Caco-2 (cell line): ENCODE measurements around the gene FXYD5. TPM values are rescaled to one million over a fixed set of nuclear protein-coding genes. Genes with fewer than 3 reads are reported as not detected.

Source experiments
- BruUV-seq: library from RNA; stranded (reverse); fragments of 400-500 nt; replicated peaks from 2 replicates; lab custom pipeline; 2021; lab: Mats Ljungman, UMichigan
- CTCF ChIA-PET: fragments of 300-600 bp; sonication (Branson Sonifier 250); formaldehyde crosslinking; loops from one replicate; lab custom pipeline; 2022; ENCODE audit warnings: antibody characterized with exemption; lab: Charles Lee
- POLR2A ChIA-PET: fragments of 300-600 bp; sonication (Branson Sonifier 250); formaldehyde crosslinking; loops from one replicate; lab custom pipeline; 2022; ENCODE audit warnings: antibody characterized with exemption; lab: Charles Lee
- DNase-seq, 2 experiments: peaks; one replicate each; pipeline versions ENCODE4 v3.0.0 to v3.0.0-alpha.2; 2020 to 2022
- H3K27me3 ChIP-seq: replicated peaks from 2 replicates; pipeline ENCODE4 v1.6.0; 2011; ENCODE audit warnings: low read length; ENCODE audit not compliant: control insufficient read depth, insufficient read depth
- H3K36me3 ChIP-seq: 2 replicates; pipeline ENCODE4 v1.5.1; 2011; ENCODE audit warnings: low read length; ENCODE audit not compliant: control insufficient read depth, insufficient read depth
- H3K4me1 ChIP-seq: fragments of 250-450 bp; sonication (Bioruptor Pico); 2 replicates; pipeline ENCODE4 v1.5.1; 2020; ENCODE audit warnings: mild to moderate bottlenecking
- H3K4me3 ChIP-seq: 2 replicates; pipeline ENCODE4 v1.5.1; 2011; ENCODE audit warnings: low read depth, mild to moderate bottlenecking, control low read depth, low read length
- H3K9me3 ChIP-seq: fragments of 250-450 bp; sonication (Bioruptor Pico); 2 replicates; pipeline ENCODE4 v1.5.1; 2020; ENCODE audit warnings: mild to moderate bottlenecking, moderate library complexity
- H3K27ac Mint-ChIP-seq: one replicate; pipeline ENCODE4 v1.8.0; 2022; ENCODE audit warnings: mixed read lengths; ENCODE audit not compliant: unreplicated experiment
- H3K27me3 Mint-ChIP-seq: one replicate; pipeline ENCODE4 v1.8.0; 2022; ENCODE audit warnings: mixed read lengths; ENCODE audit not compliant: insufficient read depth, unreplicated experiment
- H3K36me3 Mint-ChIP-seq: one replicate; pipeline ENCODE4 v1.8.0; 2022; ENCODE audit warnings: mild to moderate bottlenecking, mixed read lengths; ENCODE audit not compliant: insufficient read depth, unreplicated experiment
- H3K4me1 Mint-ChIP-seq: one replicate; pipeline ENCODE4 v1.8.0; 2022; ENCODE audit warnings: low read depth, mixed read lengths; ENCODE audit not compliant: unreplicated experiment
- H3K4me3 Mint-ChIP-seq: one replicate; pipeline ENCODE4 v1.8.0; 2022; ENCODE audit warnings: mild to moderate bottlenecking, moderate library complexity, mixed read lengths; ENCODE audit not compliant: unreplicated experiment
- H3K9me3 Mint-ChIP-seq: one replicate; pipeline ENCODE4 v1.8.0; 2022; ENCODE audit warnings: mixed read lengths; ENCODE audit not compliant: unreplicated experiment
- intact Hi-C: fragments of 100-400 bp; cut with micrococcal nuclease; formaldehyde crosslinking; loops from one replicate; pipeline ENCODE4 v1.10.0; 2022; ENCODE audit not compliant: unreplicated experiment
- total RNA-seq: library from RNA; stranded (reverse); gene quantifications from 2 replicates; pipeline ENCODE4 v1.2.3, GENCODE V29; 2022
- TF ChIP-seq, protein P1 (sequence below), 2 experiments: fragments of 200-600 bp in 1 of 2; IDR thresholded peaks; 1 replicate in 1 of 2; 2 replicates in 1 of 2; pipeline versions ENCODE4 v1.5.1 to v1.8.0; 2011 to 2022; ENCODE audit warnings: antibody characterized with exemption in 1 of 2, control low read depth in 1 of 2, inconsistent platforms in 1 of 2, low read depth in 1 of 2, low read length in 1 of 2, mild to moderate bottlenecking in 1 of 2, moderate library complexity in 1 of 2; ENCODE audit not compliant: insufficient read depth in 1 of 2, severe bottlenecking in 1 of 2, unreplicated experiment in 1 of 2

The FXYD5 gene
- total RNA-seq, 1 experiment from 2014 or later: 20.4 TPM

- no peak overlapping the region for H3K27ac Mint-ChIP-seq
These were observed 51.3 kb downstream of the FXYD5 start for GRCh38 chr19:35205733-35206323.

GRCh38 chr19:35206379-35206778 lies 51.8 kb downstream of the FXYD5 start:
- ChIA-PET POLR2A (no interaction called here), CTCF (no interaction called here)
- Mint-ChIP-seq H3K27ac (no peak overlapping the region), H3K4me3 (no peak overlapping the region), H3K4me1 (peaks cover 7% of the 10 kb centered on the region), H3K36me3 (no peaks in the 10 kb centered on the region), H3K9me3 (no peaks in the 10 kb centered on the region), H3K27me3 (no peaks in the 10 kb centered on the region)
- Histone ChIP-seq H3K9me3 (no peaks in the 10 kb centered on the region; the same call in 1 of the 2 replicates), H3K4me1 (no peaks in the 10 kb centered on the region), H3K4me3 (no peak overlapping the region), H3K36me3 (no peaks in the 10 kb centered on the region), H3K27me3 (no peaks in the 10 kb centered on the region)
- BruUV-seq: no TSS peak
- no peak for DNase-seq
- intact Hi-C loops: no loop called here
- TF ChIP-seq, protein P1, sequence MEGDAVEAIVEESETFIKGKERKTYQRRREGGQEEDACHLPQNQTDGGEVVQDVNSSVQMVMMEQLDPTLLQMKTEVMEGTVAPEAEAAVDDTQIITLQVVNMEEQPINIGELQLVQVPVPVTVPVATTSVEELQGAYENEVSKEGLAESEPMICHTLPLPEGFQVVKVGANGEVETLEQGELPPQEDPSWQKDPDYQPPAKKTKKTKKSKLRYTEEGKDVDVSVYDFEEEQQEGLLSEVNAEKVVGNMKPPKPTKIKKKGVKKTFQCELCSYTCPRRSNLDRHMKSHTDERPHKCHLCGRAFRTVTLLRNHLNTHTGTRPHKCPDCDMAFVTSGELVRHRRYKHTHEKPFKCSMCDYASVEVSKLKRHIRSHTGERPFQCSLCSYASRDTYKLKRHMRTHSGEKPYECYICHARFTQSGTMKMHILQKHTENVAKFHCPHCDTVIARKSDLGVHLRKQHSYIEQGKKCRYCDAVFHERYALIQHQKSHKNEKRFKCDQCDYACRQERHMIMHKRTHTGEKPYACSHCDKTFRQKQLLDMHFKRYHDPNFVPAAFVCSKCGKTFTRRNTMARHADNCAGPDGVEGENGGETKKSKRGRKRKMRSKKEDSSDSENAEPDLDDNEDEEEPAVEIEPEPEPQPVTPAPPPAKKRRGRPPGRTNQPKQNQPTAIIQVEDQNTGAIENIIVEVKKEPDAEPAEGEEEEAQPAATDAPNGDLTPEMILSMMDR (IDR thresholded peaks at IDR 0.05; ENCODE audit: insufficient read depth in 1 of 2, low read depth in 1 of 2, low read length in 1 of 2, severe bottlenecking in 1 of 2, unreplicated experiment in 1 of 2): no peak

More at GRCh38 chr19:35205733-35206323, 51.3 kb downstream of the FXYD5 start:
- no peak overlapping the region for H3K4me3 ChIP-seq
- DNase-seq: no peak
- no peaks in the 10 kb centered on the region for H3K36me3 ChIP-seq
- no peaks in the 10 kb centered on the region for H3K36me3 Mint-ChIP-seq
- CTCF ChIA-PET: no interaction called here
- H3K27me3 Mint-ChIP-seq: no peaks in the 10 kb centered on the region
- intact Hi-C loops: no loop called here
- TF ChIP-seq, protein P1 (IDR thresholded peaks at IDR 0.05; ENCODE audit: insufficient read depth in 1 of 2, low read depth in 1 of 2, low read length in 1 of 2, severe bottlenecking in 1 of 2, unreplicated experiment in 1 of 2): no peak
- BruUV-seq: no TSS peak
- POLR2A ChIA-PET: no interaction called here
- H3K9me3 ChIP-seq: no peaks in the 10 kb centered on the region; the same call in 1 of the 2 replicates
- H3K4me1 Mint-ChIP-seq: peaks cover 7% of the 10 kb centered on the region
- H3K9me3 Mint-ChIP-seq: no peaks in the 10 kb centered on the region
- H3K4me3 Mint-ChIP-seq: no peak overlapping the region
- H3K4me1 ChIP-seq: no peaks in the 10 kb centered on the region
- H3K27me3 ChIP-seq: no peaks in the 10 kb centered on the region

GRCh38 chr19:35206855-35207254 lies 52.3 kb downstream of the FXYD5 start:
- no TSS peak for BruUV-seq

More at GRCh38 chr19:35206855-35207254, 52.3 kb downstream of the FXYD5 start:
- ChIA-PET POLR2A (no interaction called here), CTCF (no interaction called here)
- no peaks in the 10 kb centered on the region for H3K36me3 ChIP-seq
- no peaks in the 10 kb centered on the region for H3K9me3 Mint-ChIP-seq
- TF ChIP-seq, protein P1 (IDR thresholded peaks at IDR 0.05; ENCODE audit: insufficient read depth in 1 of 2, low read depth in 1 of 2, low read length in 1 of 2, severe bottlenecking in 1 of 2, unreplicated experiment in 1 of 2): no peak
- H3K4me1 Mint-ChIP-seq: peaks cover 7% of the 10 kb centered on the region
- no peak for DNase-seq
- H3K27ac Mint-ChIP-seq: no peak overlapping the region
- no peak overlapping the region for H3K4me3 Mint-ChIP-seq
- no peaks in the 10 kb centered on the region for H3K4me1 ChIP-seq
- intact Hi-C loops: no loop called here
- no peak overlapping the region for H3K4me3 ChIP-seq
- no peaks in the 10 kb centered on the region for H3K36me3 Mint-ChIP-seq
- H3K27me3 Mint-ChIP-seq: no peaks in the 10 kb centered on the region
- H3K27me3 ChIP-seq: no peaks in the 10 kb centered on the region
- H3K9me3 ChIP-seq: no peaks in the 10 kb centered on the region; the same call in 1 of the 2 replicates
